Muscle layer of duodenum (tissue), 2 donors: ENCODE measurements around the gene METTL25.

Experiments used
- H3K27ac ChIP-seq: one replicate; pipeline ENCODE4 v1.7.0; 2013; ENCODE audit warnings: mild to moderate bottlenecking, low read length
- H3K27me3 ChIP-seq: one replicate; pipeline ENCODE4 v1.7.0; 2013; ENCODE audit warnings: low read depth, mild to moderate bottlenecking, control low read depth, low read length
- H3K36me3 ChIP-seq, 2 donors: one replicate each; pipeline ENCODE4 v1.7.0; 2013; ENCODE audit warnings: low read length in 2 of 2, control low read depth in 1 of 2, mild to moderate bottlenecking in 1 of 2; ENCODE audit not compliant: insufficient read depth in 2 of 2, control insufficient read depth in 1 of 2
- H3K4me1 ChIP-seq, 2 donors: one replicate each; pipeline ENCODE4 v1.7.0; 2013; ENCODE audit warnings: low read length in 2 of 2, mild to moderate bottlenecking in 2 of 2, control low read depth in 1 of 2, moderate library complexity in 1 of 2; ENCODE audit not compliant: insufficient read depth in 2 of 2, control insufficient read depth in 1 of 2
- H3K4me3 ChIP-seq, 2 donors: one replicate each; pipeline ENCODE4 v1.7.0; 2013; ENCODE audit warnings: low read length in 2 of 2, low read depth in 1 of 2, mild to moderate bottlenecking in 1 of 2
- H3K9me3 ChIP-seq, 2 donors: one replicate each; pipeline ENCODE4 v1.7.0; 2013; ENCODE audit warnings: low read length in 2 of 2, control low read depth in 1 of 2, mild to moderate bottlenecking in 1 of 2; ENCODE audit not compliant: control insufficient read depth in 1 of 2
- donor health status: healthy.

METTL25 gene

DNA sequence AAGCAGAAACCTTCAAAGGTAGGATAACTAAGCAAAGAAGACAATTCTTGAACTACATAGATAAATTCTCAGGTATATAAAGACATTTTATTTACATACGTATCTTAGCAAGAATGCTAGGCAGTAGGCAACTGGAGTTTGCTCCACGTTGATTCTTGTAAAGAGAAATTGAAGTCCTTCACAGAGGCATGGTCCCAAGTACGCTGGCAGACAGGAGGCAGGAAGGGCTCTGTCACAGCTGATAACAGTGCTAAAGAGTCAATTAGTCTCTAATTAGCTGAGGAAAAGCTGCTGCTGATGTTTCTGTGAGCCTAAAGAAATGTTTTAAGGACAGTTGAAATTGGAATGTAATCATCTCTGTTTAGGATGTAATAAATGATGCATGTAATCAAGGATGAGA lies 146.8 kb downstream of the METTL25 start:
- no peaks in the 10 kb centered on the region for H3K4me1 ChIP-seq
- H3K36me3 ChIP-seq = no peaks in the 10 kb centered on the region
- no peak overlapping the region for H3K4me3 ChIP-seq
- no peaks in the 10 kb centered on the region for H3K9me3 ChIP-seq
- no peaks in the 10 kb centered on the region for H3K27me3 ChIP-seq
- no peak overlapping the region for H3K27ac ChIP-seq

GRCh38 chr12:82507686-82508085 lies 149.4 kb downstream of the METTL25 start:
- H3K27ac ChIP-seq = no peak overlapping the region
- no peaks in the 10 kb centered on the region for H3K4me1 ChIP-seq
- no peaks in the 10 kb centered on the region for H3K36me3 ChIP-seq
- no peak overlapping the region for H3K4me3 ChIP-seq
- no peaks in the 10 kb centered on the region for H3K27me3 ChIP-seq
- H3K9me3 ChIP-seq = no peaks in the 10 kb centered on the region

DNA sequence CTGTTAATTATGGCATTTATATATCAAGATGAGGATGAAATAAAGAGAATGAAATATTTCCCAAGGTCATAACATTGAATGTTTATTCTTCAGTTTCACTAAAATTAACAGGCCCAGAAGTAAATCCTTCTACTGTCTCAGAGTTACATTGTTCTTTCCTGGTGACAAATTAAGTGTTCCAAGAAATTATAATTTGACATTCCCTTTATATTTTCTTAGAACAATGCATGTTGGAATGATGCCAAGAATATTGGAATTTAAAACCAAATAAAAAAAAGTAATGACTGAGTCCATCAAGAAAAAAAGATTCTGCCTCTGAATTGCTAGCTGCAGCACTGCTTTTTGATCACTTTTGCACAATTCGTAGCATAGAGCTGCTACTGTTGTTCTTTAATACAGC lies 152.1 kb downstream of the METTL25 start:
- Histone ChIP-seq H3K27ac (no peak overlapping the region), H3K4me3 (no peak overlapping the region), H3K27me3 (no peaks in the 10 kb centered on the region), H3K4me1 (no peaks in the 10 kb centered on the region), H3K9me3 (no peaks in the 10 kb centered on the region), H3K36me3 (no peaks in the 10 kb centered on the region)

GRCh38 chr12:82514880-82515279 lies 156.6 kb downstream of the METTL25 start:
- Histone ChIP-seq H3K4me3 (no peak overlapping the region), H3K36me3 (no peaks in the 10 kb centered on the region), H3K9me3 (no peaks in the 10 kb centered on the region), H3K27me3 (no peaks in the 10 kb centered on the region), H3K27ac (no peak overlapping the region), H3K4me1 (no peaks in the 10 kb centered on the region)

- no peaks in the 10 kb centered on the region for H3K9me3 ChIP-seq
- H3K36me3 ChIP-seq = no peaks in the 10 kb centered on the region
- no peaks in the 10 kb centered on the region for H3K4me1 ChIP-seq
- H3K4me3 ChIP-seq = no peak overlapping the region
- no peak overlapping the region for H3K27ac ChIP-seq
- no peaks in the 10 kb centered on the region for H3K27me3 ChIP-seq
Measured at GRCh38 chr12:82515652-82516051, 157.3 kb downstream of the METTL25 start.

DNA sequence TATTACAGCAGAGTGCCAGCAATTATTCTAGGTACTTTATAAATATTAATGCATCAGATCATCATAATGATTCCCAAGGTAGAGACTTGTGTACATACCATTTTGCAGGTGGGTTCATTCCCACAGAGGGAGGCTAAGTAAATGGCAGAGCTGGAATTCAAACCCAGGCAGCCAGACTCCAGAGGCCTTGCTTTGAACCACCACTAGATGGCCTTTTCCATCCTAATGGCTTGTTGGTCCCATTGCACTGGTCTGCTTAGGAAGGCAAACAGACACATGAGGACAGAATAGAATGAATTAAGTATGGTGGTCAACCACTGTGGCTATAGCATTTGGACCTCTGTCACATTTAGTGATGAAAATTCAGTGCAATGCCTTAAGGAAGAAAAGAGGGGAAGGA lies 158.7 kb downstream of the METTL25 start:
- no peak overlapping the region for H3K27ac ChIP-seq
- no peaks in the 10 kb centered on the region for H3K27me3 ChIP-seq
- no peak overlapping the region for H3K4me3 ChIP-seq
- H3K9me3 ChIP-seq = no peaks in the 10 kb centered on the region
- no peaks in the 10 kb centered on the region for H3K4me1 ChIP-seq
- H3K36me3 ChIP-seq = no peaks in the 10 kb centered on the region

GRCh38 chr12:82517808-82518207 lies 159.5 kb downstream of the METTL25 start:
- no peaks in the 10 kb centered on the region for H3K27me3 ChIP-seq
- no peaks in the 10 kb centered on the region for H3K36me3 ChIP-seq
- H3K4me1 ChIP-seq = no peaks in the 10 kb centered on the region
- no peak overlapping the region for H3K4me3 ChIP-seq
- H3K27ac ChIP-seq = no peak overlapping the region
- no peaks in the 10 kb centered on the region for H3K9me3 ChIP-seq

DNA sequence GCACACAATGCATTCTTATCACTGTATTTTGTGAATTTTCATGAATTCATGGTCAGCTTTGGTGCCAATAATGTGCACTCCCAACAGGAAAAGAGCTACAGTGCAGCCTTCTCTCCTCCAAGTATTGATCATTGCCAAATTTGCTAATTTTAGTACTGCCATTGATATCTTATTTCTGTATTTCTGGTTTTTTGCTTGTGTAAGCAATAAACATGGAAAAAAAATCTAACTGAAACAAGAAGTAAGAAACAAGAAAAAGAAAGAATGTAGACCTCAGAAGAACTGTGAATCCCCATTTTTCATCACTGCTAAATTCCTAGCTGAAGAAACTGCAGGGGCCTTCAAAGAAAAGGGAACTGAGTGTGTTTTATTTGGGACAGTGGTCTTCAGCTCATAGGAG lies 161.2 kb downstream of the METTL25 start:
- Histone ChIP-seq H3K9me3 (no peaks in the 10 kb centered on the region), H3K4me1 (peaks cover 0 to 4% of the 10 kb centered on the region in 2 donors), H3K36me3 (no peaks in the 10 kb centered on the region), H3K27me3 (no peaks in the 10 kb centered on the region), H3K27ac (no peak overlapping the region), H3K4me3 (no peak overlapping the region)

- Histone ChIP-seq H3K4me3 (no peak overlapping the region), H3K27me3 (no peaks in the 10 kb centered on the region)
Measured at GRCh38 chr12:82522285-82522684, 164.0 kb downstream of the METTL25 start.

DNA sequence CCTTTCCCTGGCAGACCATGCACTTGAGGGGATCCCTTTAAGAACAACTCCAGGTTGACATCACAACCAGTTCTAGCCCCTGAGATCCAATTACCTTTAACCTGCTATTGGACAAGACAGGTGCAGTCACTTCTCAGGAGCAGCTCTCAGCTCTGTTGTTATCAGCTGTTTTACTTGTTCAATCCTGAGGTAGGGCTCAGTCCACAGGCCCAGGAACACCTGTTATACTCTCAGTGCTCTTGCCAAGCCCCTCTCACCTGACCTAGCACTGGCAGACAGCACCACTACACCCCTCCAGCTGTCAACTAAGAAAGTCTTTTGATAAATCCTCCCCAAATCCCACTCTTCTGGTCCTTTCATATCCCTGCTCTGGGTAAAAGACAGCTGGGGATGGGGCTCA lies 164.4 kb downstream of the METTL25 start:
- no peak overlapping the region for H3K27ac ChIP-seq
- H3K36me3 ChIP-seq = no peaks in the 10 kb centered on the region
- H3K27me3 ChIP-seq = no peaks in the 10 kb centered on the region
- H3K4me3 ChIP-seq = no peak overlapping the region
- peaks cover 0 to 4% of the 10 kb centered on the region in 2 donors for H3K4me1 ChIP-seq
- H3K9me3 ChIP-seq = no peaks in the 10 kb centered on the region

More at GRCh38 chr12:82522285-82522684, 164.0 kb downstream of the METTL25 start:
- H3K36me3 ChIP-seq = no peaks in the 10 kb centered on the region
- H3K9me3 ChIP-seq = no peaks in the 10 kb centered on the region
- H3K27ac ChIP-seq = no peak overlapping the region
- peaks cover 0 to 4% of the 10 kb centered on the region in 2 donors for H3K4me1 ChIP-seq

GRCh38 chr12:82523996-82524395 lies 165.7 kb downstream of the METTL25 start:
- Histone ChIP-seq H3K36me3 (no peaks in the 10 kb centered on the region), H3K4me1 (peaks cover 0 to 4% of the 10 kb centered on the region in 2 donors), H3K27me3 (no peaks in the 10 kb centered on the region), H3K27ac (no peak overlapping the region), H3K4me3 (no peak overlapping the region), H3K9me3 (no peaks in the 10 kb centered on the region)

DNA sequence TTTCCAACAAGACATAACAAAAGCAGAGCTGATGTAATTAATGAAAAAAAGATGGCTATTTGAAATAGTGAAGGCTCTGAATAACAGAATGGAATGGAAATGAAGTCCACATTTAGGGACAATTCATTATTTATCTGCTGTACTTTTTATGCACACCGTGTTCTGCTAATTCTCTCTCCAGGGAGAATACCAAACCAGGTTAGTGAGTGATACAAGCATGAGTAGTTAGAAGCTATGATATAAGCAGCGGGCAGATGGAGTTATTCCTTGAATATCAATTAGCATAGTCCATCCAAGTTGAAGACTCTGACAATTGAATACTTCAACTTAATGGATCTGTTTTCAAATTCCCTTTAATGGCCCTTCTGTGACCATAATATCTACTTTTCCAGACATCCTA lies 166.3 kb downstream of the METTL25 start:
- no peak overlapping the region for H3K27ac ChIP-seq
- H3K4me3 ChIP-seq = no peak overlapping the region
- no peaks in the 10 kb centered on the region for H3K27me3 ChIP-seq
- H3K36me3 ChIP-seq = no peaks in the 10 kb centered on the region
- H3K4me1 ChIP-seq = peaks cover 0 to 4% of the 10 kb centered on the region in 2 donors
- H3K9me3 ChIP-seq = no peaks in the 10 kb centered on the region
